DOHH2 (cell line): ENCODE measurements around the gene BMP7.
A peak's percentile ranks its signal among the peaks of the same experiment; 100 is the strongest.

ENCODE experiments used
- H3F3A ChIP-seq: fragments of 200-600 bp; sonication (generic), shearing (Covaris generic); 2 replicates; pipeline ENCODE4 v1.6.0; 2016; ENCODE audit warnings: antibody characterized with exemption, mild to moderate bottlenecking; ENCODE audit not compliant: control insufficient read depth, insufficient read depth
- H3K27ac ChIP-seq: fragments of 200-600 bp; sonication (generic); 2 replicates; pipeline ENCODE4 v1.5.1; 2014; ENCODE audit warnings: low read depth, mild to moderate bottlenecking, low read length, moderate library complexity
- H3K27me3 ChIP-seq: fragments of 200-600 bp; sonication (generic); 2 replicates; pipeline ENCODE4 v1.6.1; 2014; ENCODE audit warnings: mild to moderate bottlenecking, low read length, mixed read lengths; ENCODE audit not compliant: control insufficient read depth
- H3K36me3 ChIP-seq: fragments of 200-600 bp; sonication (generic); 2 replicates; pipeline ENCODE4 v1.6.1; 2014; ENCODE audit warnings: mild to moderate bottlenecking, low read length, moderate library complexity, mixed read lengths; ENCODE audit not compliant: control insufficient read depth
- H3K4me1 ChIP-seq: fragments of 200-600 bp; sonication (generic); 2 replicates; pipeline ENCODE4 v1.6.1; 2014; ENCODE audit warnings: mild to moderate bottlenecking, low read length, mixed read lengths; ENCODE audit not compliant: control insufficient read depth
- H3K4me2 ChIP-seq: fragments of 200-600 bp; sonication (generic); 2 replicates; pipeline ENCODE4 v1.6.0; 2014; ENCODE audit warnings: mild to moderate bottlenecking, low read length, moderate library complexity
- H3K4me3 ChIP-seq: fragments of 200-600 bp; sonication (generic); 2 replicates; pipeline ENCODE4 v1.5.1; 2014; ENCODE audit warnings: mild to moderate bottlenecking, low read length, mixed read lengths
- H3K79me2 ChIP-seq: fragments of 200-600 bp; sonication (generic); 2 replicates; pipeline ENCODE4 v1.6.1; 2014; ENCODE audit warnings: mild to moderate bottlenecking, low read length, mixed read lengths; ENCODE audit not compliant: control insufficient read depth
- H3K9me2 ChIP-seq: fragments of 200-600 bp; sonication (generic); replicated peaks from 2 replicates; pipeline ENCODE4 v1.6.1; 2014; ENCODE audit warnings: mild to moderate bottlenecking, low read length, mixed read lengths; ENCODE audit not compliant: control insufficient read depth
- H3K9me3 ChIP-seq: fragments of 200-600 bp; sonication (generic); 2 replicates; pipeline ENCODE4 v1.6.1; 2014; ENCODE audit warnings: antibody characterized with exemption, low read length, mixed read lengths; ENCODE audit not compliant: control insufficient read depth, insufficient read depth
- H4K20me1 ChIP-seq: fragments of 200-600 bp; sonication (generic); 2 replicates; pipeline ENCODE4 v1.6.0; 2014; ENCODE audit warnings: low read depth, mild to moderate bottlenecking, antibody characterized with exemption, low read length, moderate library complexity; ENCODE audit not compliant: control insufficient read depth, insufficient read depth
- EZH2phosphoT487 ChIP-seq: fragments of 200-600 bp; sonication (generic); IDR thresholded peaks from 2 replicates; pipeline ENCODE4 v1.6.1; 2017; ENCODE audit warnings: borderline replicate concordance, mild to moderate bottlenecking, antibody characterized with exemption, low read length, moderate library complexity, mixed read lengths
- TF ChIP-seq, protein P1 (sequence below): fragments of 200-600 bp; sonication (generic); IDR thresholded peaks from one replicate; pipeline ENCODE4 v1.5.1; 2014; ENCODE audit warnings: antibody characterized with exemption, mild to moderate bottlenecking, low read depth, low read length; ENCODE audit not compliant: poor library complexity, severe bottlenecking

The BMP7 gene

DNA sequence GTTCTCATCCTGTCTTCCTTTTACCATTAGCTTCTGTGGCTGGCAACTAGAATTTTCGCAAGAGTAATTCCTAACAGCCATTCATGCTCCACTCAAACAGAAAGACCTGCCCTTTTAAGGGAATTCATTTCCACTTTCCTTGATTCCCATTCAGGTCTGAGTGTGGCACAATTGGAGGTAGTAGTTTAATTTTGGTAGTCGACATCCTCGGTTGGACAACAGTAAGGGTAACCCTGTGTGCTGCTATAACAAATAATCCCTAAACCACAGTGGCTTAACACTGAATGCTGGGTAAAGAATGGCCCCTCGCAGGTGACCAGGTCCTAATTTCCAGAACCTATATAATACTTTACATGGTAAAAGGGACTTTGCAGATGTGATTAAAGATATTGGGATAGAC, 142.9 kb downstream of the BMP7 start:
- no peaks in the 10 kb centered on the region for H3K9me2 ChIP-seq
- H3K4me1 ChIP-seq = peaks cover 58% of the 10 kb centered on the region
- H3K4me2 ChIP-seq = peak overlapping the region; percentile 73; the same call in 1 of the 2 replicates
- H3K27ac ChIP-seq = no peak overlapping the region
- peaks cover 66% of the 10 kb centered on the region for H3K27me3 ChIP-seq
- H3K36me3 ChIP-seq = no peaks in the 10 kb centered on the region
- H4K20me1 ChIP-seq = no peaks in the 10 kb centered on the region
- TF ChIP-seq EZH2phosphoT487 = no peak
- TF ChIP-seq, protein P1, sequence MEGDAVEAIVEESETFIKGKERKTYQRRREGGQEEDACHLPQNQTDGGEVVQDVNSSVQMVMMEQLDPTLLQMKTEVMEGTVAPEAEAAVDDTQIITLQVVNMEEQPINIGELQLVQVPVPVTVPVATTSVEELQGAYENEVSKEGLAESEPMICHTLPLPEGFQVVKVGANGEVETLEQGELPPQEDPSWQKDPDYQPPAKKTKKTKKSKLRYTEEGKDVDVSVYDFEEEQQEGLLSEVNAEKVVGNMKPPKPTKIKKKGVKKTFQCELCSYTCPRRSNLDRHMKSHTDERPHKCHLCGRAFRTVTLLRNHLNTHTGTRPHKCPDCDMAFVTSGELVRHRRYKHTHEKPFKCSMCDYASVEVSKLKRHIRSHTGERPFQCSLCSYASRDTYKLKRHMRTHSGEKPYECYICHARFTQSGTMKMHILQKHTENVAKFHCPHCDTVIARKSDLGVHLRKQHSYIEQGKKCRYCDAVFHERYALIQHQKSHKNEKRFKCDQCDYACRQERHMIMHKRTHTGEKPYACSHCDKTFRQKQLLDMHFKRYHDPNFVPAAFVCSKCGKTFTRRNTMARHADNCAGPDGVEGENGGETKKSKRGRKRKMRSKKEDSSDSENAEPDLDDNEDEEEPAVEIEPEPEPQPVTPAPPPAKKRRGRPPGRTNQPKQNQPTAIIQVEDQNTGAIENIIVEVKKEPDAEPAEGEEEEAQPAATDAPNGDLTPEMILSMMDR = no peak
- peaks cover 20% of the 10 kb centered on the region for H3F3A ChIP-seq
- H3K9me3 ChIP-seq = no peaks in the 10 kb centered on the region
- no peak overlapping the region for H3K4me3 ChIP-seq
- no peaks in the 10 kb centered on the region for H3K79me2 ChIP-seq

DNA sequence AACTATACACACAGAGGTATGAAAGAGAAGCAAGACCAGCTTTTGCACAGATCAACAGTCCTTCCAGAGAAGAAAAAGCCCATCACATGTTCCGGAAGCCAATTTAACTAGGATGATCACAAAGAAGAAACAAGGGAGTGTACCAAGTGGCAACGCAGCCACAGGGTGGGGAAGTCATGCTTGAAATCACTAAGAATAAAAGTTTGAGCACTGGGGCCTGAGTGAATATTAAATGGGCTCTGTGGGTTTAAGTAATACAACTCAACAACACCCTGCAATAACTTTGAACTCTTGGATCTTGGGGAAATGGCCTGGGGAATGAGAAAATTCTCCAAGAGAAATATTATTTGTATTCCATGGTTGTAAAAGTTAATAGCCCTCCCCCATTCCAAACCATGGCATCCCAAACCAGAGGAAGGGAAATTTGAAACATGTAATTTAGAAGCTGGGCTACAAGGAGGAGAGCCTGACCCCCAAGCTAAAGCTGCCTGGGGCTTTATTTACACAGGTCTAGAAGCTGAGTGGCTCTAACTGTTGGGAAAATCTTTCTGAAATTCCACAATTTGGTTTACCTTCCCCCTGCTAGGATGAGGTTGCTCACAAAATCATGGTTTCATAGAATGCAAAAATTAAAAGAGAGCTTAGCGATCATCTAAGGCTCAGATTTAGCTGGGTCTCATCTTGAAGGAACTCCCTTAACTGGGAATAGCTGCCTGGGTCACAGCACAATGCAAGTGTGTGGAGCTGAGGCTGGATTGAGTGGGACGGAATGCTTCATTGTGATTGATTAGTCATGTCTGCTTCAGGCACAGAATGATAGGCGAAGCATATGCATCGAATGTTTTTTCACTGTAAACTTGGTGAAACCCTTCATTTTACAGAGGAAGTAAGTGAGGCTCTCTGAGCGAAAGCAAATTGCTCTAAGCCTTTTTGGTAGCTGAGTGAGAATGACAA, 143.6 kb downstream of the BMP7 start:
- Histone ChIP-seq H3K4me1 (peaks cover 56% of the 10 kb centered on the region), H3K4me3 (no peak overlapping the region), H3K9me3 (no peaks in the 10 kb centered on the region), H3K9me2 (no peaks in the 10 kb centered on the region), H4K20me1 (no peaks in the 10 kb centered on the region), H3F3A (peaks cover 20% of the 10 kb centered on the region), H3K36me3 (no peaks in the 10 kb centered on the region), H3K27ac (no peak overlapping the region), H3K79me2 (no peaks in the 10 kb centered on the region), H3K27me3 (peaks cover 60% of the 10 kb centered on the region), H3K4me2 (no peak overlapping the region)
- TF ChIP-seq EZH2phosphoT487 = no peak
- TF ChIP-seq, protein P1 = no peak

DNA sequence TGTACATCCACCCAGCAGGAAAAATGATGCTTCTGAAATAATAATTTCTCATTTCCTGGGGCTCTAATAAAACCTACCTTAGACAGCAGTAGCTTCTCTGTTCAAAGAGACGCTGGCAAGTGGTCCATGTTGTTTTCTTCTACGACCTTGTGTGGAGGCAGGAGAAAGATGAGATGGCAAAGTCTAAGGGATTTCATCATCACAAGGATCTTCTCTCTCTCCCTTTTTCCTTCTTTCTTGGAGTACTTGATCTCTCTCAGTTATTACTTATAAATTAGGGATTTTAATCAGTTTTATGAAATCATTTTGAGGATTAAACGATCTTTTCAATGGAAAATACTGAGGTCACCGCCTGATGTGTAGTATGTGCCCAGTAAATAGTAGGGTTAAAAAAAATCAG, 147.5 kb downstream of the BMP7 start:
- H3K4me1 ChIP-seq = peaks cover 17% of the 10 kb centered on the region
- TF ChIP-seq, protein P1 = no peak
- no peak for TF ChIP-seq EZH2phosphoT487
- H3K36me3 ChIP-seq = no peaks in the 10 kb centered on the region
- H4K20me1 ChIP-seq = no peaks in the 10 kb centered on the region
- no peak overlapping the region for H3K4me2 ChIP-seq
- peaks cover 5% of the 10 kb centered on the region; the same call in 1 of the 2 replicates for H3F3A ChIP-seq
- H3K9me3 ChIP-seq = no peaks in the 10 kb centered on the region
- no peak overlapping the region for H3K4me3 ChIP-seq
- H3K79me2 ChIP-seq = no peaks in the 10 kb centered on the region
- no peaks in the 10 kb centered on the region for H3K9me2 ChIP-seq
- H3K27me3 ChIP-seq = peaks cover 46% of the 10 kb centered on the region
- H3K27ac ChIP-seq = no peak overlapping the region
